ENCODE data around the gene NAPSA. TPM values are rescaled to one million over a fixed set of nuclear protein-coding genes. Genes with fewer than 3 reads are reported as not detected.

The NAPSA gene
- polyA plus RNA-seq, 1 of the 3 experiments (the other 2 are of a cell fraction), result 0.43 TPM

DNA sequence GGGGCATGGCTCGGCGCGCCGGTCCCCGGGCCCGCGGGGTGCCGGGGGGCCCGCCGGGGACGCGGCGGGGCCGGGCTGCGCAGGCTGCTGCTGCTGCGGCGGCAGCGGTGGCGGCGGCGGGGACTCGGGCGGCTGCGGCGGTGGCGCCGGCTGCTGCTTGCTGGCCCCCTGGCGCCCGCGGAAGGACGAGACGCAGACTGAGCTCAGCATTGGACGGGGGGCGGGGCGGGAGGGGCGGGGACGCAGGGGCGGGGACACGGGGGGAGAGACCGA, 36.6 kb downstream of the NAPSA start:
- peaks cover 16% of the 10 kb centered on the region; the same call in 1 of the 2 replicates for H3K27me3 ChIP-seq (ENCODE audit: insufficient read depth)
- H3K4me2 ChIP-seq, result no peak overlapping the region
- H3F3A ChIP-seq (replicated peaks; ENCODE audit: insufficient read depth), result peaks cover 9% of the 10 kb centered on the region
- H2AFZ ChIP-seq (ENCODE audit: low read depth), result no peak overlapping the region
- no peak overlapping the region for H3K9ac ChIP-seq
- 0 out of 2 replicates have a peak, but pooled peaks cover 3% of the 10 kb centered on the region for H4K20me1 ChIP-seq (ENCODE audit: insufficient read depth)
- H3K4me3 ChIP-seq (ENCODE audit: low read depth in 2 of 2, low read length in 1 of 2), result peak overlapping the region in 1 of 2 experiments; percentile 45; a peak in 2 of 4 replicates
- no peaks in the 10 kb centered on the region for H3K9me2 ChIP-seq
- H3K9me3 ChIP-seq, result no peaks in the 10 kb centered on the region
- H3K36me3 ChIP-seq (replicated peaks in 1 of 2; ENCODE audit: control insufficient read depth in 1 of 2, insufficient read depth in 2 of 2, low read length in 1 of 2), result no peaks in the 10 kb centered on the region
- WGBS (ENCODE audit: low lambda C conversion rate), result 3% methylated on average over 20 of the region's 40 CpGs
- TF ChIP-seq EP300 (IDR thresholded peaks at IDR 0.05; ENCODE audit: borderline replicate concordance in 1 of 2, low read depth in 1 of 2, low read length in 1 of 2) (no peak), CHD2 (IDR thresholded peaks at IDR 0.05; ENCODE audit: low read length, partially characterized antibody) (no peak), NRF1 (IDR thresholded peaks at IDR 0.05; ENCODE audit: low read depth, low read length) (peak; percentile 22; the same call in 1 of the 2 replicates), NFIC (IDR thresholded peaks at IDR 0.05; ENCODE audit: borderline replicate concordance) (no peak), TCF12 (IDR thresholded peaks at IDR 0.05) (no peak), TAF1 (IDR thresholded peaks at IDR 0.05; ENCODE audit: borderline replicate concordance, low read depth, low read length) (peak; percentile 34; the same call in 1 of the 2 replicates), GABPA (IDR thresholded peaks at IDR 0.05; ENCODE audit: low read depth) (no peak), RCOR1 (IDR thresholded peaks at IDR 0.05; ENCODE audit: low read length) (no peak), ELF1 (IDR thresholded peaks at IDR 0.05) (no peak), FOXJ3 (CRISPR knock-in tag; IDR thresholded peaks at IDR 0.05) (no peak), FOXM1 (IDR thresholded peaks at IDR 0.05; ENCODE audit: low read depth) (no peak), SMC3 (IDR thresholded peaks at IDR 0.05; ENCODE audit: low read depth, low read length) (0 out of 2 replicates have a peak, but pooled peaks have one; percentile 2), YY1 (IDR thresholded peaks at IDR 0.05; ENCODE audit: low read depth) (no peak), TEAD4 (IDR thresholded peaks at IDR 0.05; ENCODE audit: borderline replicate concordance, insufficient read depth) (no peak), MXI1 (IDR thresholded peaks at IDR 0.05; ENCODE audit: low read depth, low read length) (no peak), SIN3A (IDR thresholded peaks at IDR 0.05; ENCODE audit: borderline replicate concordance, low read depth, low read length) (no peak), RAD21 (IDR thresholded peaks at IDR 0.05; ENCODE audit: low read length) (no peak), RFX5 (IDR thresholded peaks at IDR 0.05; ENCODE audit: low read length) (no peak)
- TF ChIP-seq, protein P1, sequence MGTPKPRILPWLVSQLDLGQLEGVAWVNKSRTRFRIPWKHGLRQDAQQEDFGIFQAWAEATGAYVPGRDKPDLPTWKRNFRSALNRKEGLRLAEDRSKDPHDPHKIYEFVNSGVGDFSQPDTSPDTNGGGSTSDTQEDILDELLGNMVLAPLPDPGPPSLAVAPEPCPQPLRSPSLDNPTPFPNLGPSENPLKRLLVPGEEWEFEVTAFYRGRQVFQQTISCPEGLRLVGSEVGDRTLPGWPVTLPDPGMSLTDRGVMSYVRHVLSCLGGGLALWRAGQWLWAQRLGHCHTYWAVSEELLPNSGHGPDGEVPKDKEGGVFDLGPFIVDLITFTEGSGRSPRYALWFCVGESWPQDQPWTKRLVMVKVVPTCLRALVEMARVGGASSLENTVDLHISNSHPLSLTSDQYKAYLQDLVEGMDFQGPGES (IDR thresholded peaks at IDR 0.05; ENCODE audit: low read depth, low read length), result no peak
- TF ChIP-seq, protein P2, sequence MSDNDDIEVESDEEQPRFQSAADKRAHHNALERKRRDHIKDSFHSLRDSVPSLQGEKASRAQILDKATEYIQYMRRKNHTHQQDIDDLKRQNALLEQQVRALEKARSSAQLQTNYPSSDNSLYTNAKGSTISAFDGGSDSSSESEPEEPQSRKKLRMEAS (IDR thresholded peaks at IDR 0.05; ENCODE audit: low read depth), result no peak
- TF ChIP-seq, protein P3, sequence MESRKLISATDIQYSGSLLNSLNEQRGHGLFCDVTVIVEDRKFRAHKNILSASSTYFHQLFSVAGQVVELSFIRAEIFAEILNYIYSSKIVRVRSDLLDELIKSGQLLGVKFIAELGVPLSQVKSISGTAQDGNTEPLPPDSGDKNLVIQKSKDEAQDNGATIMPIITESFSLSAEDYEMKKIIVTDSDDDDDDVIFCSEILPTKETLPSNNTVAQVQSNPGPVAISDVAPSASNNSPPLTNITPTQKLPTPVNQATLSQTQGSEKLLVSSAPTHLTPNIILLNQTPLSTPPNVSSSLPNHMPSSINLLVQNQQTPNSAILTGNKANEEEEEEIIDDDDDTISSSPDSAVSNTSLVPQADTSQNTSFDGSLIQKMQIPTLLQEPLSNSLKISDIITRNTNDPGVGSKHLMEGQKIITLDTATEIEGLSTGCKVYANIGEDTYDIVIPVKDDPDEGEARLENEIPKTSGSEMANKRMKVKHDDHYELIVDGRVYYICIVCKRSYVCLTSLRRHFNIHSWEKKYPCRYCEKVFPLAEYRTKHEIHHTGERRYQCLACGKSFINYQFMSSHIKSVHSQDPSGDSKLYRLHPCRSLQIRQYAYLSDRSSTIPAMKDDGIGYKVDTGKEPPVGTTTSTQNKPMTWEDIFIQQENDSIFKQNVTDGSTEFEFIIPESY (IDR thresholded peaks at IDR 0.05; ENCODE audit: borderline replicate concordance, low read depth), result no peak
- TF ChIP-seq, protein P4, sequence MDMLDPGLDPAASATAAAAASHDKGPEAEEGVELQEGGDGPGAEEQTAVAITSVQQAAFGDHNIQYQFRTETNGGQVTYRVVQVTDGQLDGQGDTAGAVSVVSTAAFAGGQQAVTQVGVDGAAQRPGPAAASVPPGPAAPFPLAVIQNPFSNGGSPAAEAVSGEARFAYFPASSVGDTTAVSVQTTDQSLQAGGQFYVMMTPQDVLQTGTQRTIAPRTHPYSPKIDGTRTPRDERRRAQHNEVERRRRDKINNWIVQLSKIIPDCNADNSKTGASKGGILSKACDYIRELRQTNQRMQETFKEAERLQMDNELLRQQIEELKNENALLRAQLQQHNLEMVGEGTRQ (IDR thresholded peaks at IDR 0.05; ENCODE audit: borderline replicate concordance, low read depth, low read length), result no peak
- TF ChIP-seq, protein P5, sequence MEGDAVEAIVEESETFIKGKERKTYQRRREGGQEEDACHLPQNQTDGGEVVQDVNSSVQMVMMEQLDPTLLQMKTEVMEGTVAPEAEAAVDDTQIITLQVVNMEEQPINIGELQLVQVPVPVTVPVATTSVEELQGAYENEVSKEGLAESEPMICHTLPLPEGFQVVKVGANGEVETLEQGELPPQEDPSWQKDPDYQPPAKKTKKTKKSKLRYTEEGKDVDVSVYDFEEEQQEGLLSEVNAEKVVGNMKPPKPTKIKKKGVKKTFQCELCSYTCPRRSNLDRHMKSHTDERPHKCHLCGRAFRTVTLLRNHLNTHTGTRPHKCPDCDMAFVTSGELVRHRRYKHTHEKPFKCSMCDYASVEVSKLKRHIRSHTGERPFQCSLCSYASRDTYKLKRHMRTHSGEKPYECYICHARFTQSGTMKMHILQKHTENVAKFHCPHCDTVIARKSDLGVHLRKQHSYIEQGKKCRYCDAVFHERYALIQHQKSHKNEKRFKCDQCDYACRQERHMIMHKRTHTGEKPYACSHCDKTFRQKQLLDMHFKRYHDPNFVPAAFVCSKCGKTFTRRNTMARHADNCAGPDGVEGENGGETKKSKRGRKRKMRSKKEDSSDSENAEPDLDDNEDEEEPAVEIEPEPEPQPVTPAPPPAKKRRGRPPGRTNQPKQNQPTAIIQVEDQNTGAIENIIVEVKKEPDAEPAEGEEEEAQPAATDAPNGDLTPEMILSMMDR (IDR thresholded peaks at IDR 0.05), result no peak
- TF ChIP-seq, protein P6, sequence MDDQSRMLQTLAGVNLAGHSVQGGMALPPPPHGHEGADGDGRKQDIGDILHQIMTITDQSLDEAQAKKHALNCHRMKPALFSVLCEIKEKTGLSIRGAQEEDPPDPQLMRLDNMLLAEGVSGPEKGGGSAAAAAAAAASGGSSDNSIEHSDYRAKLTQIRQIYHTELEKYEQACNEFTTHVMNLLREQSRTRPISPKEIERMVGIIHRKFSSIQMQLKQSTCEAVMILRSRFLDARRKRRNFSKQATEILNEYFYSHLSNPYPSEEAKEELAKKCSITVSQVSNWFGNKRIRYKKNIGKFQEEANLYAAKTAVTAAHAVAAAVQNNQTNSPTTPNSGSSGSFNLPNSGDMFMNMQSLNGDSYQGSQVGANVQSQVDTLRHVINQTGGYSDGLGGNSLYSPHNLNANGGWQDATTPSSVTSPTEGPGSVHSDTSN (IDR thresholded peaks at IDR 0.05), result no peak
- peak overlapping the region in 1 of 2 experiments; percentile 63; a peak in 1 of 4 replicates for H3K27ac ChIP-seq (ENCODE audit: low read depth in 2 of 2, low read length in 1 of 2)
- ChIA-PET POLR2A (interaction anchor here (0.8 to 1.0 kb wide), 2 partner anchors 13 to 17 kb away, joined by 3 to 9 read pairs; no protein-coding TSS in a partner anchor), CTCF (interaction anchor here (0.7 to 2.1 kb wide), 11 partner anchors 10 to 281 kb away, joined by 3 to 17 read pairs (median 7); no protein-coding TSS in a partner anchor)
- H3K79me2 ChIP-seq (ENCODE audit: insufficient read depth), result no peaks in the 10 kb centered on the region
- no peak for DNase-seq
- H3K4me1 ChIP-seq (ENCODE audit: control insufficient read depth in 1 of 2, insufficient read depth in 2 of 2, low read depth in 1 of 2, low read length in 1 of 2), result peaks cover 7 to 51% of the 10 kb centered on the region in 2 experiments; a peak in 2 of 4 replicates
